GM12873 (cell line): ENCODE results near the gene TTLL8.

Source experiments
- CTCF ChIP-seq: IDR thresholded peaks from 2 replicates; pipeline ENCODE4 v1.5.1; 2012; ENCODE audit warnings: low read depth, mild to moderate bottlenecking, moderate library complexity, low read length, control low read depth; ENCODE audit not compliant: insufficient read depth; ENCODE audit errors: missing control alignments

Gene TTLL8

GRCh38 chr22:50009765-50010675 lies 48.1 kb downstream of the TTLL8 start:
- TF ChIP-seq CTCF: no peak

- no peak for TF ChIP-seq CTCF
Observed at GRCh38 chr22:50009251-50009650, 48.8 kb downstream of the TTLL8 start.

- TF ChIP-seq CTCF: no peak
Observed at GRCh38 chr22:50008151-50009040, 49.7 kb downstream of the TTLL8 start.

- no peak for TF ChIP-seq CTCF
Observed at GRCh38 chr22:50007057-50007511, 51.0 kb downstream of the TTLL8 start.

GRCh38 chr22:50004918-50005317 lies 53.2 kb downstream of the TTLL8 start:
- no peak for TF ChIP-seq CTCF

GRCh38 chr22:50002791-50003190 lies 55.3 kb downstream of the TTLL8 start:
- TF ChIP-seq CTCF: no peak
